SK-N-SH (cell line): ENCODE results near the gene FGD2. TPM values are rescaled to one million over a fixed set of nuclear protein-coding genes. Genes with fewer than 3 reads are reported as not detected.

Source experiments
- CTCF ChIA-PET: fragments of 300-600, 350-600 bp; formaldehyde crosslinking; extraction: SDS; loops from one replicate; lab custom pipeline; 2021; lab: Yijun Ruan, JAX
- POLR2A ChIA-PET: fragments of 350-600 bp; sonication (Branson Sonifier 250); formaldehyde crosslinking; extraction: SDS; loops from one replicate; lab custom pipeline; 2020; ENCODE audit warnings: antibody characterized with exemption, inconsistent platforms; lab: Yijun Ruan, JAX
- DNase-seq: peaks from one replicate; pipeline ENCODE4 v3.0.0; 2012
- H2AFZ ChIP-seq: fragments of 200-600 bp; sonication (generic); 2 replicates; pipeline ENCODE4 v1.8.1; 2016; ENCODE audit warnings: antibody characterized with exemption, mild to moderate bottlenecking, low read depth
- H3F3A ChIP-seq: fragments of 200-600 bp; sonication (generic); replicated peaks from 2 replicates; pipeline ENCODE3; 2016; ENCODE audit warnings: antibody characterized with exemption, mild to moderate bottlenecking; ENCODE audit not compliant: insufficient read depth
- H3K27ac ChIP-seq, 2 experiments: fragments of 200-500 bp in 1 of 2; fragments of 200-600 bp in 1 of 2; sonication (Bioruptor generic) in 1 of 2; sonication (generic), shearing (Covaris generic) in 1 of 2; 2 replicates each; pipeline versions ENCODE4 v1.5.1 to v1.6.1; 2014 to 2016; ENCODE audit warnings: low read depth in 2 of 2, inconsistent platforms in 1 of 2, low read length in 1 of 2, mild to moderate bottlenecking in 1 of 2, mixed read lengths in 1 of 2
- H3K27me3 ChIP-seq: fragments of 200-600 bp; sonication (generic), shearing (Covaris generic); 2 replicates; pipeline ENCODE4 v1.6.1; 2016; ENCODE audit warnings: mixed run types; ENCODE audit not compliant: insufficient read depth
- H3K36me3 ChIP-seq, 2 experiments: fragments of 200-500 bp in 1 of 2; fragments of 200-600 bp in 1 of 2; sonication (Bioruptor generic) in 1 of 2; sonication (generic) in 1 of 2; replicated peaks in 1 of 2; 2 replicates each; pipeline versions ENCODE3 to v1.5.1; 2014 to 2016; ENCODE audit warnings: low read length in 1 of 2, mild to moderate bottlenecking in 1 of 2; ENCODE audit not compliant: insufficient read depth in 2 of 2, control insufficient read depth in 1 of 2
- H3K4me1 ChIP-seq, 2 experiments: fragments of 200-500 bp in 1 of 2; fragments of 200-600 bp in 1 of 2; sonication (Bioruptor generic) in 1 of 2; sonication (generic), shearing (Covaris generic) in 1 of 2; 2 replicates each; pipeline versions ENCODE4 v1.5.1 to v1.6.1; 2014 to 2016; ENCODE audit warnings: low read depth in 1 of 2, low read length in 1 of 2, mixed run types in 1 of 2; ENCODE audit not compliant: insufficient read depth in 2 of 2, control insufficient read depth in 1 of 2
- H3K4me2 ChIP-seq: fragments of 200-600 bp; sonication (generic), shearing (Covaris generic); 2 replicates; pipeline ENCODE4 v1.6.1; 2017; ENCODE audit warnings: mixed run types
- H3K4me3 ChIP-seq, 2 experiments: fragments of 200-500 bp in 1 of 2; fragments of 200-600 bp in 1 of 2; sonication (Bioruptor generic) in 1 of 2; sonication (generic), shearing (Covaris generic) in 1 of 2; 2 replicates each; pipeline versions ENCODE4 v1.5.1 to v1.8.1; 2014 to 2016; ENCODE audit warnings: low read depth in 2 of 2, inconsistent platforms in 1 of 2, low read length in 1 of 2, mild to moderate bottlenecking in 1 of 2, mixed read lengths in 1 of 2, moderate library complexity in 1 of 2
- H3K79me2 ChIP-seq: fragments of 200-600 bp; sonication (generic); 2 replicates; pipeline ENCODE4 v1.8.1; 2017; ENCODE audit warnings: mild to moderate bottlenecking; ENCODE audit not compliant: insufficient read depth
- H3K9ac ChIP-seq: fragments of 200-600 bp; sonication (generic); 2 replicates; pipeline ENCODE4 v1.6.1; 2017; ENCODE audit warnings: mixed run types
- H3K9me2 ChIP-seq: fragments of 200-600 bp; sonication (generic); 2 replicates; pipeline ENCODE4 v1.6.1; 2017; ENCODE audit warnings: mixed run types
- H3K9me3 ChIP-seq: fragments of 200-600 bp; sonication (generic); 2 replicates; pipeline ENCODE4 v1.6.1; 2017; ENCODE audit warnings: mixed run types, mild to moderate bottlenecking, moderate library complexity
- H4K20me1 ChIP-seq: fragments of 200-600 bp; sonication (generic); 2 replicates; pipeline ENCODE4 v1.6.1; 2017; ENCODE audit warnings: mild to moderate bottlenecking, mixed run types; ENCODE audit not compliant: insufficient read depth
- CHD2 ChIP-seq: fragments of 150-350 bp; IDR thresholded peaks from 2 replicates; pipeline ENCODE4 v1.6.1; 2018; ENCODE audit warnings: low read length; ENCODE audit not compliant: partially characterized antibody
- ELF1 ChIP-seq: IDR thresholded peaks from 2 replicates; pipeline ENCODE4 v1.4.0; 2012
- EP300 ChIP-seq, 2 experiments: IDR thresholded peaks; 2 replicates each; pipeline versions ENCODE4 v1.4.0 to v1.6.1; 2012; ENCODE audit warnings: borderline replicate concordance in 1 of 2, low read depth in 1 of 2, low read length in 1 of 2
- EZH2phosphoT487 ChIP-seq: fragments of 200-600 bp; sonication (generic); IDR thresholded peaks from 2 replicates; pipeline ENCODE4 v1.6.1; 2017; ENCODE audit warnings: low read depth, mixed run types, mild to moderate bottlenecking, antibody characterized with exemption, moderate library complexity, borderline replicate concordance
- FOSL2 ChIP-seq: IDR thresholded peaks from 2 replicates; pipeline ENCODE4 v1.4.0; 2012; ENCODE audit warnings: low read depth, mild to moderate bottlenecking, moderate library complexity, borderline replicate concordance
- FOXJ3 ChIP-seq: sonication (generic); formaldehyde crosslinking; IDR thresholded peaks from 2 replicates; pipeline ENCODE4 v1.5.1; 2020; ENCODE audit warnings: mild to moderate bottlenecking, missing genetic modification reagents
- FOXM1 ChIP-seq: IDR thresholded peaks from 2 replicates; pipeline ENCODE4 v1.4.0; 2012; ENCODE audit warnings: low read depth, mild to moderate bottlenecking
- JUND ChIP-seq: IDR thresholded peaks from 2 replicates; pipeline ENCODE4 v1.4.0; 2012
- MXI1 ChIP-seq: IDR thresholded peaks from 2 replicates; pipeline ENCODE4 v1.6.1; 2012; ENCODE audit warnings: mild to moderate bottlenecking, low read depth, low read length, improper control_type of control experiment
- POLR2AphosphoS5 ChIP-seq: IDR thresholded peaks from 2 replicates; pipeline ENCODE4 v1.6.1; 2012; ENCODE audit warnings: low read depth, low read length
- RAD21 ChIP-seq: IDR thresholded peaks from 2 replicates; pipeline ENCODE4 v1.6.1; 2012; ENCODE audit warnings: mild to moderate bottlenecking, low read length
- RXRA ChIP-seq: IDR thresholded peaks from 2 replicates; pipeline ENCODE4 v1.4.0; 2012; ENCODE audit warnings: low read depth, mild to moderate bottlenecking, borderline replicate concordance
- SMC3 ChIP-seq: IDR thresholded peaks from 2 replicates; pipeline ENCODE4 v1.6.1; 2012; ENCODE audit warnings: low read depth, low read length, improper control_type of control experiment
- TAF1 ChIP-seq: IDR thresholded peaks from 2 replicates; pipeline ENCODE4 v1.6.1; 2012; ENCODE audit warnings: low read depth, mild to moderate bottlenecking, low read length, moderate library complexity, borderline replicate concordance
- WGBS: methylation state at CpG from one replicate; pipeline ENCODE4 v1.1.6; 2017; ENCODE audit warnings: low lambda C conversion rate; 5-methylcytosine and 5-hydroxymethylcytosine counted together
- polyA plus RNA-seq, 3 experiments: library from polyadenylated mRNA; depleted of rRNA; stranded (reverse); fragments of >200 nt; gene quantifications; 2 replicates each; pipeline ENCODE4 v1.2.3, GENCODE V29; 2012
- TF ChIP-seq, protein P1 (sequence below): IDR thresholded peaks from 2 replicates; pipeline ENCODE4 v1.4.0; 2012; ENCODE audit warnings: low read depth, borderline replicate concordance
- TF ChIP-seq, protein P2 (sequence below): fragments of 150-350 bp; IDR thresholded peaks from 2 replicates; pipeline ENCODE4 v1.6.1; 2017; ENCODE audit warnings: antibody characterized with exemption, low read length, low read depth, borderline replicate concordance
- TF ChIP-seq, protein P3 (sequence below): IDR thresholded peaks from 2 replicates; pipeline ENCODE4 v1.4.0; 2012; ENCODE audit warnings: low read depth
- TF ChIP-seq, protein P4 (sequence below): IDR thresholded peaks from 2 replicates; pipeline ENCODE4 v1.6.1; 2012; ENCODE audit warnings: mild to moderate bottlenecking, low read depth, low read length, moderate library complexity

Gene FGD2
- polyA plus RNA-seq, 1 of the 3 experiments (the other 2 are of a cell fraction), result not detected

DNA sequence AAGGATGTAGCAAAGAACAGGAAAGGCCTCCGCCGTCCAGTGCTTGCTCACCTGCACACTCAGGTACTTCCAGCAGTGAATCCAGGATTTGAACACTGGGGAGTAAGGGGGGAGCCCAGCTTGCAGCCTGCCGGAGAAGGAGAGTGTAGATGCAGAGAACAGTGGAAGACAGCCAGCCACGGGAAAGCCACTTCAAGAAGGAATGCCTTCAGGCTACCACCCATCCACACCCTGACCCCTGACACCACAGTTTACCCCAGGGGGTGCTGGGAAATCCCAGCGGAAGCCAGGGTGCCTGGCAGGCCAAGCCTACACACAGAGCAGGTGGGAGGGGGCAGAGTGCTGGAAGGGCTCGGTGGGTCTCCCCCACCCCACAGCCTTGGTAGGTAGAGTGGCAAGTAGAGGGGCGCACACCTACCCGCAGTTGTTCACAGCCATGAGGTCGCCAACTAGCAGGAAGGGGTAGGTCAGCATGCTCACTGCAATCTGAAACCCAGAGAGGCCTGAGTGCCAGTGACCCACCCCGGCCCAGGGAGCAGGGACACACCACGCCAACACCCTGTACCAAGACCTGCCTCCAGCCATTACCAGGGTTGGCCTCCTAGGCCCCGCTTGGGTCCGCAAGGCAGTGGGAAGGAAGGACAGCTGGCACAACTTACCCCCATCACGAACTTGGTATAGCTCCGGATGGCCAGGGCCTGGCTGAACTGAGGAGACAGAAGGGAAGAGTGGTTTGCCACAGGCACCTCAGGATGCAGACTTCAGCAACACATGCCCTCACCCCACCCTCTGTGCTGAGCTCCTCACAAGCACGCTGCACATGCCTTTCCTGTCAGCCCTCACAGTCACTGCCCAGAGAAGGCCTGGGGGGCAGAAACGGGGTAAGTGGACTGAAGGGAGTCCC, 35.2 kb upstream of the FGD2 start (continued):
- TF ChIP-seq, protein P1, sequence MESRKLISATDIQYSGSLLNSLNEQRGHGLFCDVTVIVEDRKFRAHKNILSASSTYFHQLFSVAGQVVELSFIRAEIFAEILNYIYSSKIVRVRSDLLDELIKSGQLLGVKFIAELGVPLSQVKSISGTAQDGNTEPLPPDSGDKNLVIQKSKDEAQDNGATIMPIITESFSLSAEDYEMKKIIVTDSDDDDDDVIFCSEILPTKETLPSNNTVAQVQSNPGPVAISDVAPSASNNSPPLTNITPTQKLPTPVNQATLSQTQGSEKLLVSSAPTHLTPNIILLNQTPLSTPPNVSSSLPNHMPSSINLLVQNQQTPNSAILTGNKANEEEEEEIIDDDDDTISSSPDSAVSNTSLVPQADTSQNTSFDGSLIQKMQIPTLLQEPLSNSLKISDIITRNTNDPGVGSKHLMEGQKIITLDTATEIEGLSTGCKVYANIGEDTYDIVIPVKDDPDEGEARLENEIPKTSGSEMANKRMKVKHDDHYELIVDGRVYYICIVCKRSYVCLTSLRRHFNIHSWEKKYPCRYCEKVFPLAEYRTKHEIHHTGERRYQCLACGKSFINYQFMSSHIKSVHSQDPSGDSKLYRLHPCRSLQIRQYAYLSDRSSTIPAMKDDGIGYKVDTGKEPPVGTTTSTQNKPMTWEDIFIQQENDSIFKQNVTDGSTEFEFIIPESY, result no peak
- TF ChIP-seq ELF1, result no peak

DNA sequence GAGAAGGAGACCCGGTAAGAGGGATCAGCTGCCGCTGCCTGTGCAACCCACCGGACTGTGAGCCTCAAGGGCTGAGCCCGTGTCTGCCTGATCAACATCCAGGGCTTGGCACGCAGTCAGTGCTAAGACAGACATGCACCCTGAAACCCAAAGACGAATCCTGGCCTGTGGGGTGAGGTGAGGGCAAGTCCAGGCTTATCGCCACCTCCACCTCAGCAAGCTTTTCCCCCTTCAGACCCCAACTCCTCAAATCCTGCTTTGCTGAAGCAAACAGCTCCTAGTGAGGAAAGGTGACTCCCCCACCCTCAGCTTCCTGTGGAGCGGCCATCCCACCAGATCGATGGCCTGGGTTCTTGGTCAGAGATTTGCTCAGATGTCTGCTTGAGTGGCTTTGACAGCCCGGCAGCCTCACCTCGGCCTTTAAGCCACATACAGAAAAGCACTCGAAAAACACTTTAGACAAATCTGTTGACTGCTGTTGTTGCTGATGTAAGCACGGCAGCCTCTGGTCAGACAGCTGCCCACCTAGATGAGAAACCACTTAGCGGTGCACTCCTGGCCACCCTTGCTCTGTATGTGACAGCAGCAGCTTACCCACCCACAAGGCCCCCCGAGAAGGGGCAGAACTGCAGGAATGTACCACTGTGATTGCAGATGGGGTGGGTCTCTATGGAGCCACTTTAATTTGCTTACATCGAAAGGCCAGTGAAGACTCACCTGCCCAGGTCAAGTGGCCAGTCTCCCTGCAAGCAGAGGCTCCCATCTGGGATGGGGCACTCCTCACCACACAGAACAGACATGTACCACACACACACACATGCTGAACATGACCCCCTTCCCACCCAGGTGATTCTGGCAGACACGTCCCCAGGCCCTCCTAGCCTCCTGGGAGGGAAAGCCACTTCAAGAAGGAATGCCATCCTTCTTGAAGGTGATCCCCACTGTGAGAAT, 34.3 kb upstream of the FGD2 start:
- Histone ChIP-seq H3K4me1 (no peaks in the 10 kb centered on the region), H3K79me2 (no peaks in the 10 kb centered on the region), H3K36me3 (peaks cover 52 to 93% of the 10 kb centered on the region in 2 experiments), H3K9me3 (no peaks in the 10 kb centered on the region), H3K4me3 (no peak overlapping the region), H4K20me1 (peaks cover 9% of the 10 kb centered on the region; the same call in 1 of the 2 replicates), H3K9me2 (no peaks in the 10 kb centered on the region), H3K27ac (peak overlapping the region; percentile 3 to 39; a peak in 1 of 4 replicates), H3K4me2 (no peak overlapping the region), H3F3A (peaks cover 10% of the 10 kb centered on the region), H3K9ac (no peak overlapping the region), H2AFZ (no peak overlapping the region), H3K27me3 (no peaks in the 10 kb centered on the region)
- ChIA-PET POLR2A (no interaction called here), CTCF (interaction anchor here (1.2 to 4.3 kb wide), 2 partner anchors 47 to 86 kb away, joined by 5 to 13 read pairs; no protein-coding TSS in a partner anchor)
- DNase-seq, result no peak
- 89% methylated on average over 15 of the region's 17 CpGs for WGBS
- TF ChIP-seq, protein P1, result no peak
- TF ChIP-seq EP300 (IDR thresholded peaks at IDR 0.05; ENCODE audit: borderline replicate concordance in 1 of 2, low read depth in 1 of 2, low read length in 1 of 2), result no peak
- TF ChIP-seq SMC3, result no peak
- no peak for TF ChIP-seq EZH2phosphoT487
- TF ChIP-seq, protein P2, sequence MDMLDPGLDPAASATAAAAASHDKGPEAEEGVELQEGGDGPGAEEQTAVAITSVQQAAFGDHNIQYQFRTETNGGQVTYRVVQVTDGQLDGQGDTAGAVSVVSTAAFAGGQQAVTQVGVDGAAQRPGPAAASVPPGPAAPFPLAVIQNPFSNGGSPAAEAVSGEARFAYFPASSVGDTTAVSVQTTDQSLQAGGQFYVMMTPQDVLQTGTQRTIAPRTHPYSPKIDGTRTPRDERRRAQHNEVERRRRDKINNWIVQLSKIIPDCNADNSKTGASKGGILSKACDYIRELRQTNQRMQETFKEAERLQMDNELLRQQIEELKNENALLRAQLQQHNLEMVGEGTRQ, result no peak
- TF ChIP-seq FOSL2, result no peak
- TF ChIP-seq MXI1, result no peak
- TF ChIP-seq RAD21, result no peak
- no peak for TF ChIP-seq FOXJ3
- TF ChIP-seq, protein P3, sequence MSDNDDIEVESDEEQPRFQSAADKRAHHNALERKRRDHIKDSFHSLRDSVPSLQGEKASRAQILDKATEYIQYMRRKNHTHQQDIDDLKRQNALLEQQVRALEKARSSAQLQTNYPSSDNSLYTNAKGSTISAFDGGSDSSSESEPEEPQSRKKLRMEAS, result no peak
- no peak for TF ChIP-seq CHD2
- no peak for TF ChIP-seq RXRA
- TF ChIP-seq POLR2AphosphoS5, result no peak
- no peak for TF ChIP-seq TAF1
- TF ChIP-seq, protein P4, sequence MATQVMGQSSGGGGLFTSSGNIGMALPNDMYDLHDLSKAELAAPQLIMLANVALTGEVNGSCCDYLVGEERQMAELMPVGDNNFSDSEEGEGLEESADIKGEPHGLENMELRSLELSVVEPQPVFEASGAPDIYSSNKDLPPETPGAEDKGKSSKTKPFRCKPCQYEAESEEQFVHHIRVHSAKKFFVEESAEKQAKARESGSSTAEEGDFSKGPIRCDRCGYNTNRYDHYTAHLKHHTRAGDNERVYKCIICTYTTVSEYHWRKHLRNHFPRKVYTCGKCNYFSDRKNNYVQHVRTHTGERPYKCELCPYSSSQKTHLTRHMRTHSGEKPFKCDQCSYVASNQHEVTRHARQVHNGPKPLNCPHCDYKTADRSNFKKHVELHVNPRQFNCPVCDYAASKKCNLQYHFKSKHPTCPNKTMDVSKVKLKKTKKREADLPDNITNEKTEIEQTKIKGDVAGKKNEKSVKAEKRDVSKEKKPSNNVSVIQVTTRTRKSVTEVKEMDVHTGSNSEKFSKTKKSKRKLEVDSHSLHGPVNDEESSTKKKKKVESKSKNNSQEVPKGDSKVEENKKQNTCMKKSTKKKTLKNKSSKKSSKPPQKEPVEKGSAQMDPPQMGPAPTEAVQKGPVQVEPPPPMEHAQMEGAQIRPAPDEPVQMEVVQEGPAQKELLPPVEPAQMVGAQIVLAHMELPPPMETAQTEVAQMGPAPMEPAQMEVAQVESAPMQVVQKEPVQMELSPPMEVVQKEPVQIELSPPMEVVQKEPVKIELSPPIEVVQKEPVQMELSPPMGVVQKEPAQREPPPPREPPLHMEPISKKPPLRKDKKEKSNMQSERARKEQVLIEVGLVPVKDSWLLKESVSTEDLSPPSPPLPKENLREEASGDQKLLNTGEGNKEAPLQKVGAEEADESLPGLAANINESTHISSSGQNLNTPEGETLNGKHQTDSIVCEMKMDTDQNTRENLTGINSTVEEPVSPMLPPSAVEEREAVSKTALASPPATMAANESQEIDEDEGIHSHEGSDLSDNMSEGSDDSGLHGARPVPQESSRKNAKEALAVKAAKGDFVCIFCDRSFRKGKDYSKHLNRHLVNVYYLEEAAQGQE, result no peak
- TF ChIP-seq JUND, result no peak
- TF ChIP-seq FOXM1, result no peak
